ENCODE measurements around the gene OR51Q1. TPM values are rescaled to one million over a fixed set of nuclear protein-coding genes. Genes with fewer than 3 reads are reported as not detected.

The OR51Q1 gene
- total RNA-seq, 1 experiment from 2014 or later: not detected

DNA sequence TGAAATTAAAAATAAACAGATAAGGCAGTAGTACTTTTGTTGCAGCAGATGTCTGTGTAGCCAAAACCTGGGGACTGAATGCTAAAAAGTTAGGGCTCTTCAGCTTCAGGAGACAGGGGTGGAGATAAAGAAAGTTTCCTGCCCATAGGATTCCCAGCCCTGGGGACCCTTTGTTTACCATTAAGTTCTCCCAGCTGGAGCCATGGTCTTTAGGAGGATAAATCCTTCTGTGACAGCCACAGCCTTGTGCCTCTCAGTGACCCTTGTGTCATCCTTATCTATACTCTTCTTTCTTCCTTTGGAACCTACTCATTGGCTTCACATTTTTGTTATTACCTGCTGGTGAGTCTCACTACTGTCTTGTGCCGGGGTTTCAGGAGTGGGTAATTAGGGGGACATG is 38.3 kb upstream of the OR51Q1 start, which contains the start of gene OR51M1:
OR51M1 (plus strand) TSS at position 237 of the 400 bp plus-strand sequence. CDS start 5,587 bp downstream, outside the sequence.
- ChIA-PET POLR2A (no interaction called here), CTCF (no interaction called here)
- DNase-seq (ENCODE audit: low spot score): no peak
- H3K36me3 Mint-ChIP-seq: no peaks in the 10 kb centered on the region
- H3K4me3 Mint-ChIP-seq: no peak within 1 kb of the TSS
- H3K9me3 Mint-ChIP-seq: no peaks in the 10 kb centered on the region
- peaks cover 14% of the 10 kb centered on the region for H3K4me1 Mint-ChIP-seq
- ATAC-seq: no peak
- TF ChIP-seq, protein P1, sequence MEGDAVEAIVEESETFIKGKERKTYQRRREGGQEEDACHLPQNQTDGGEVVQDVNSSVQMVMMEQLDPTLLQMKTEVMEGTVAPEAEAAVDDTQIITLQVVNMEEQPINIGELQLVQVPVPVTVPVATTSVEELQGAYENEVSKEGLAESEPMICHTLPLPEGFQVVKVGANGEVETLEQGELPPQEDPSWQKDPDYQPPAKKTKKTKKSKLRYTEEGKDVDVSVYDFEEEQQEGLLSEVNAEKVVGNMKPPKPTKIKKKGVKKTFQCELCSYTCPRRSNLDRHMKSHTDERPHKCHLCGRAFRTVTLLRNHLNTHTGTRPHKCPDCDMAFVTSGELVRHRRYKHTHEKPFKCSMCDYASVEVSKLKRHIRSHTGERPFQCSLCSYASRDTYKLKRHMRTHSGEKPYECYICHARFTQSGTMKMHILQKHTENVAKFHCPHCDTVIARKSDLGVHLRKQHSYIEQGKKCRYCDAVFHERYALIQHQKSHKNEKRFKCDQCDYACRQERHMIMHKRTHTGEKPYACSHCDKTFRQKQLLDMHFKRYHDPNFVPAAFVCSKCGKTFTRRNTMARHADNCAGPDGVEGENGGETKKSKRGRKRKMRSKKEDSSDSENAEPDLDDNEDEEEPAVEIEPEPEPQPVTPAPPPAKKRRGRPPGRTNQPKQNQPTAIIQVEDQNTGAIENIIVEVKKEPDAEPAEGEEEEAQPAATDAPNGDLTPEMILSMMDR (IDR thresholded peaks at IDR 0.05): no peak
- TF ChIP-seq ZNF671 (CRISPR knock-in tag; IDR thresholded peaks at IDR 0.05) (no peak), PRRX2 (CRISPR knock-in tag; IDR thresholded peaks at IDR 0.05) (no peak), TP53 (CRISPR knock-in tag; IDR thresholded peaks at IDR 0.05) (no peak), KAT7 (CRISPR knock-in tag; IDR thresholded peaks at IDR 0.05; ENCODE audit: borderline replicate concordance) (no peak), EMX1 (CRISPR knock-in tag; IDR thresholded peaks at IDR 0.05) (no peak), ZNF416 (CRISPR knock-in tag; IDR thresholded peaks at IDR 0.05) (no peak), SP1 (CRISPR knock-in tag; conservative IDR thresholded peaks at IDR 0.05) (no peak), TEAD4 (CRISPR knock-in tag; IDR thresholded peaks at IDR 0.05) (no peak), OVOL2 (CRISPR knock-in tag; IDR thresholded peaks at IDR 0.05; ENCODE audit: borderline replicate concordance) (no peak), ELF4 (CRISPR knock-in tag; IDR thresholded peaks at IDR 0.05; ENCODE audit: low read depth) (no peak)
- TF ChIP-seq, protein P2, sequence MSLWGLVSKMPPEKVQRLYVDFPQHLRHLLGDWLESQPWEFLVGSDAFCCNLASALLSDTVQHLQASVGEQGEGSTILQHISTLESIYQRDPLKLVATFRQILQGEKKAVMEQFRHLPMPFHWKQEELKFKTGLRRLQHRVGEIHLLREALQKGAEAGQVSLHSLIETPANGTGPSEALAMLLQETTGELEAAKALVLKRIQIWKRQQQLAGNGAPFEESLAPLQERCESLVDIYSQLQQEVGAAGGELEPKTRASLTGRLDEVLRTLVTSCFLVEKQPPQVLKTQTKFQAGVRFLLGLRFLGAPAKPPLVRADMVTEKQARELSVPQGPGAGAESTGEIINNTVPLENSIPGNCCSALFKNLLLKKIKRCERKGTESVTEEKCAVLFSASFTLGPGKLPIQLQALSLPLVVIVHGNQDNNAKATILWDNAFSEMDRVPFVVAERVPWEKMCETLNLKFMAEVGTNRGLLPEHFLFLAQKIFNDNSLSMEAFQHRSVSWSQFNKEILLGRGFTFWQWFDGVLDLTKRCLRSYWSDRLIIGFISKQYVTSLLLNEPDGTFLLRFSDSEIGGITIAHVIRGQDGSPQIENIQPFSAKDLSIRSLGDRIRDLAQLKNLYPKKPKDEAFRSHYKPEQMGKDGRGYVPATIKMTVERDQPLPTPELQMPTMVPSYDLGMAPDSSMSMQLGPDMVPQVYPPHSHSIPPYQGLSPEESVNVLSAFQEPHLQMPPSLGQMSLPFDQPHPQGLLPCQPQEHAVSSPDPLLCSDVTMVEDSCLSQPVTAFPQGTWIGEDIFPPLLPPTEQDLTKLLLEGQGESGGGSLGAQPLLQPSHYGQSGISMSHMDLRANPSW (CRISPR knock-in tag; conservative IDR thresholded peaks at IDR 0.05; ENCODE audit: low read depth): no peak
- TF ChIP-seq, protein P3, sequence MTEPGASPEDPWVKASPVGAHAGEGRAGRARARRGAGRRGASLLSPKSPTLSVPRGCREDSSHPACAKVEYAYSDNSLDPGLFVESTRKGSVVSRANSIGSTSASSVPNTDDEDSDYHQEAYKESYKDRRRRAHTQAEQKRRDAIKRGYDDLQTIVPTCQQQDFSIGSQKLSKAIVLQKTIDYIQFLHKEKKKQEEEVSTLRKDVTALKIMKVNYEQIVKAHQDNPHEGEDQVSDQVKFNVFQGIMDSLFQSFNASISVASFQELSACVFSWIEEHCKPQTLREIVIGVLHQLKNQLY (CRISPR knock-in tag; IDR thresholded peaks at IDR 0.05): no peak
- TF ChIP-seq, protein P4, sequence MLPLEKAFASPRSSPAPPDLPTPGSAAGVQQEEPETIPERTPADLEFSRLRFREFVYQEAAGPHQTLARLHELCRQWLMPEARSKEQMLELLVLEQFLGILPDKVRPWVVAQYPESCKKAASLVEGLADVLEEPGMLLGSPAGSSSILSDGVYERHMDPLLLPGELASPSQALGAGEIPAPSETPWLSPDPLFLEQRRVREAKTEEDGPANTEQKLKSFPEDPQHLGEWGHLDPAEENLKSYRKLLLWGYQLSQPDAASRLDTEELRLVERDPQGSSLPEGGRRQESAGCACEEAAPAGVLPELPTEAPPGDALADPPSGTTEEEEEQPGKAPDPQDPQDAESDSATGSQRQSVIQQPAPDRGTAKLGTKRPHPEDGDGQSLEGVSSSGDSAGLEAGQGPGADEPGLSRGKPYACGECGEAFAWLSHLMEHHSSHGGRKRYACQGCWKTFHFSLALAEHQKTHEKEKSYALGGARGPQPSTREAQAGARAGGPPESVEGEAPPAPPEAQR (CRISPR knock-in tag; IDR thresholded peaks at IDR 0.05): no peak
- TF ChIP-seq, protein P5, sequence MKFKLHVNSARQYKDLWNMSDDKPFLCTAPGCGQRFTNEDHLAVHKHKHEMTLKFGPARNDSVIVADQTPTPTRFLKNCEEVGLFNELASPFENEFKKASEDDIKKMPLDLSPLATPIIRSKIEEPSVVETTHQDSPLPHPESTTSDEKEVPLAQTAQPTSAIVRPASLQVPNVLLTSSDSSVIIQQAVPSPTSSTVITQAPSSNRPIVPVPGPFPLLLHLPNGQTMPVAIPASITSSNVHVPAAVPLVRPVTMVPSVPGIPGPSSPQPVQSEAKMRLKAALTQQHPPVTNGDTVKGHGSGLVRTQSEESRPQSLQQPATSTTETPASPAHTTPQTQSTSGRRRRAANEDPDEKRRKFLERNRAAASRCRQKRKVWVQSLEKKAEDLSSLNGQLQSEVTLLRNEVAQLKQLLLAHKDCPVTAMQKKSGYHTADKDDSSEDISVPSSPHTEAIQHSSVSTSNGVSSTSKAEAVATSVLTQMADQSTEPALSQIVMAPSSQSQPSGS (CRISPR knock-in tag; IDR thresholded peaks at IDR 0.05; ENCODE audit: borderline replicate concordance, low read depth): no peak
- TF ChIP-seq, protein P6, sequence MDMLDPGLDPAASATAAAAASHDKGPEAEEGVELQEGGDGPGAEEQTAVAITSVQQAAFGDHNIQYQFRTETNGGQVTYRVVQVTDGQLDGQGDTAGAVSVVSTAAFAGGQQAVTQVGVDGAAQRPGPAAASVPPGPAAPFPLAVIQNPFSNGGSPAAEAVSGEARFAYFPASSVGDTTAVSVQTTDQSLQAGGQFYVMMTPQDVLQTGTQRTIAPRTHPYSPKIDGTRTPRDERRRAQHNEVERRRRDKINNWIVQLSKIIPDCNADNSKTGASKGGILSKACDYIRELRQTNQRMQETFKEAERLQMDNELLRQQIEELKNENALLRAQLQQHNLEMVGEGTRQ (CRISPR knock-in tag; IDR thresholded peaks at IDR 0.05): no peak
- no peaks in the 10 kb centered on the region for H3K27me3 Mint-ChIP-seq (ENCODE audit: low read depth)
- 0 out of 2 replicates have a peak within 1 kb of the TSS, but pooled peaks have one; percentile 4 for H3K27ac Mint-ChIP-seq

DNA sequence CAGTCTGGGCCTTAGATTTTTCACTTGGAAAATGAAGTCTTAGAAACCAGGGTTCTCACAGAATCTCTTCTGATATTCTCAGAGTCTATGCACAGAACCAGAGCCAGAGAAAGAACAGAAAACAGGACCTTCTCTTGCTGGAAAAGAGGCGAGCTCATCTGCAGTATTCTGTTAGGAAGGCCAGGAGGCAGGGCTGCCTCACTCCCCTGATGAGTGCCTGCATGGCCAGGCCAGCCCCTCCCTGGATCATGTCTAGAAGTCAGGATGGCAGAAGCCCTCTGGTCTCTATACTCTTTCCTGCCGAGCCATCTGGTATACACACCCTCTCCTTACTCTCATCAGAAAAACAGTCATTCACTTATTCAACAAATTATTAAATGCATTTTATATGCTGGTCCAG is 37.6 kb upstream of the OR51Q1 start:
- TF ChIP-seq, protein P7, sequence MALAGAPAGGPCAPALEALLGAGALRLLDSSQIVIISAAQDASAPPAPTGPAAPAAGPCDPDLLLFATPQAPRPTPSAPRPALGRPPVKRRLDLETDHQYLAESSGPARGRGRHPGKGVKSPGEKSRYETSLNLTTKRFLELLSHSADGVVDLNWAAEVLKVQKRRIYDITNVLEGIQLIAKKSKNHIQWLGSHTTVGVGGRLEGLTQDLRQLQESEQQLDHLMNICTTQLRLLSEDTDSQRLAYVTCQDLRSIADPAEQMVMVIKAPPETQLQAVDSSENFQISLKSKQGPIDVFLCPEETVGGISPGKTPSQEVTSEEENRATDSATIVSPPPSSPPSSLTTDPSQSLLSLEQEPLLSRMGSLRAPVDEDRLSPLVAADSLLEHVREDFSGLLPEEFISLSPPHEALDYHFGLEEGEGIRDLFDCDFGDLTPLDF (CRISPR knock-in tag; IDR thresholded peaks at IDR 0.05): no peak
- TF ChIP-seq TP53 (CRISPR knock-in tag; IDR thresholded peaks at IDR 0.05) (no peak), ATF1 (CRISPR knock-in tag; IDR thresholded peaks at IDR 0.05) (no peak), ZNF423 (CRISPR knock-in tag; IDR thresholded peaks at IDR 0.05) (no peak)
- TF ChIP-seq, protein P6 (CRISPR knock-in tag; IDR thresholded peaks at IDR 0.05): no peak
- Mint-ChIP-seq H3K27me3 (ENCODE audit: low read depth) (no peaks in the 10 kb centered on the region), H3K36me3 (no peaks in the 10 kb centered on the region), H3K9me3 (no peaks in the 10 kb centered on the region), H3K4me3 (no peak overlapping the region), H3K4me1 (peaks cover 14% of the 10 kb centered on the region), H3K27ac (no peak overlapping the region)
- DNase-seq (ENCODE audit: low spot score) (peak; percentile 18), ATAC-seq (peak; percentile 61)
- POLR2A ChIA-PET: no interaction called here
- CTCF ChIA-PET: no interaction called here
